Islet precursor cell (in vitro differentiated cells): ENCODE measurements around the gene BMP8B.
"Not testable (repeated sequence)": the region's sequence is repeated elsewhere in the genome, so short reads cannot be mapped to it uniquely, and the experiment has no call there.

Experiments used
- DNase-seq: peaks from one replicate; pipeline ENCODE4 v3.0.0-alpha.2; 2018

Gene BMP8B

DNA sequence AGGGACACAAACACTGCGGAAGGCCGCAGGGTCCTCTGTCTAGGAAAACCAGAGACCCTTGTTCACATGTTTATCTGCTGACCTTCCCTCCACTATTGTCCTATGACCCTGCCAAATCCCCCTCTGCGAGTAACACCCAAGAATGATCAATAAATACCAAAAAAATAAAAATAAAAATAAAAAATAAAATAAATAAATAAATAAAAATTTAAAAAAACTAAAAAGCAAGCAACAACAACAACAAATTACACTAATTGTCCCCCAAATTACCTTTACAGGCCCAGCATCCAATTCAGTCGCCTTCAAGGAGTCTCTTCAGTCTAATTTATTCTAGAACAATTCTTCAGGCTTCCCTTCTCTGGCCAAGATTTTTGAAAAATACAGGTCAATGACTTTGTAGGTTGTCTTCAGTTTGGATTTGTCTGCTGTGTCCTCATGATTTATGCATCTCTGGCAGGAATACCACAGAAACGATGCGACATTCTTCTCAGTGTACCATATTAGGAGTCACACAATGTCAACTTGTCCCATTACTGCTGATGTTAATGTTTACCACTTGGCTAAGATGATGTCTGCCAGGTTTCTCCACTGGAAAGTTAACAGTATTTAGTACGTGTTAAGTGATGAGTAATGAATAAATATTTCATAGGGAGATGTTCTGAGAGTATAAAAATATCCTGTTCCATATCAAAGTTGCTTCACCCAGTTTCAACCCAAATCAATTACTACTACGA lies 20.3 kb upstream of the BMP8B start:
- no peak for DNase-seq

DNA sequence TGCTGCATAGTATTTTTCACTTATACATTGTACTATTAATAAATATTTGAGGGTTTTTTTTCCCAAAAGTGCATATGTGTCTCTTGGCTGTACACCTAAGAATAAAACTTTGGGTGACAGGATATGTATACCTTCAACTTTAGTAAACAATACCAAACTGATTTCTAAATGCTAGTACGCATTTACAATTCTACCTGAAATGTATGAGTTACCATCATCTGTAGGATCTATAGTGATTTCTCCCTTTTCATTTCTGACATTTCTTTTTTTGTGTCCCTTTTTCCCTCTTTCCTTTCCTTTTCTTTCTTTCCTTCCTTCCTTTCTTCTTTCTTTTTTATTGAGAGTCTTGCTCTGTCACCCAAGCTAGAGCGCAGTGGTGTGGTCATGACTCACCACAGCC lies 16.7 kb upstream of the BMP8B start:
- no peak for DNase-seq

DNA sequence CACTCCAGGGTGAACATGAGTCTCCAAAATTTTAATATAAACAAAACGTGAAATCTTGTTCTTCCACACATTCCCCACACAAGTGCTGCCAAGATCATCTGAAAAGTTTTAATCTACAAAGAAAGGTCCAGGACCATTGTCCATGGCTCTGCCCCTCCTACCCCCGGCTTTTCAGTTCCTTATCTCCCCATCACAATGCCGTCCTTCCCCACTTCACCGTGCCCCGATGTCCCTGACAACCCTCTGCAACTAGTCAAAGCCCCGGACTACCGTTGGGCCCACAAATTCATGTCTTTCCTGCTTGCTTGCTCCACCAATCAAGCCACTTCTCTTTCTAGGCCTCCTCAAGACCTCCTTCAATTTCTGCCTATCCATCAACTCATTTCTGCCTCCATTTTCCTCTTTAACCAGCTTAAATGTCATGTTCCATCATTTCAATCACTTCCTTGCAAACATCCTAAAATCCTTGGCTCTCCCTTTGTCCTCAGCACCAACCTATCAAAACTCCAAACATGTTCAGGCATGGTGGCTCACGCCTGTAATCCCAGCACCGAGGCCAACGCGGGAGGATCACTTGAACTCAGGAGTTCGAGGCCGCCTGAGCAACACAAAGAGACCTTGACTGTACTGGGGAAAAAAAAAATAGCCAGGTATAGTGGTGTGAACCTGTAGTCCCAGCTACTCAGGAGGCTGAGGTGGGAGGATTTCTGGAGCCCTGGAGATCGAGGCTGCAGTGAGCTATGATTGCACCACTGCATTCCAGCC lies 14.0 kb upstream of the BMP8B start:
- DNase-seq = no peak

DNA sequence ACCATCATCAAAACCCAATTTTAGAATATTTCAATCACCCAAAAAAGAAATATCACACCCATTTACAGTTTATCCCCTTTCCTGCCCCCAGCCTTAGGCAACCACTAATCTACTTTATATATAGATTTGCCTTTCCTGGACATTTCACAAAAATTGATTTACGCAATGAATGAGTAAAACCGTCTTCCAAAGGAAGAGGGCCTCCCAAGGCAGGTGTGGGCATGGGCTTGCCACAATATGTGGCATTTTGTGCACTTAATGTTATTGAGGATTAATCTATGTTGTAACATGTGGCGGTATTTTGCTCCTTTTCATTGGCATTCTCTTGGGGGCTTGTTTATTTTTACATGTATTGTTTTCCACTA lies 11.8 kb upstream of the BMP8B start:
- DNase-seq = no peak

DNA sequence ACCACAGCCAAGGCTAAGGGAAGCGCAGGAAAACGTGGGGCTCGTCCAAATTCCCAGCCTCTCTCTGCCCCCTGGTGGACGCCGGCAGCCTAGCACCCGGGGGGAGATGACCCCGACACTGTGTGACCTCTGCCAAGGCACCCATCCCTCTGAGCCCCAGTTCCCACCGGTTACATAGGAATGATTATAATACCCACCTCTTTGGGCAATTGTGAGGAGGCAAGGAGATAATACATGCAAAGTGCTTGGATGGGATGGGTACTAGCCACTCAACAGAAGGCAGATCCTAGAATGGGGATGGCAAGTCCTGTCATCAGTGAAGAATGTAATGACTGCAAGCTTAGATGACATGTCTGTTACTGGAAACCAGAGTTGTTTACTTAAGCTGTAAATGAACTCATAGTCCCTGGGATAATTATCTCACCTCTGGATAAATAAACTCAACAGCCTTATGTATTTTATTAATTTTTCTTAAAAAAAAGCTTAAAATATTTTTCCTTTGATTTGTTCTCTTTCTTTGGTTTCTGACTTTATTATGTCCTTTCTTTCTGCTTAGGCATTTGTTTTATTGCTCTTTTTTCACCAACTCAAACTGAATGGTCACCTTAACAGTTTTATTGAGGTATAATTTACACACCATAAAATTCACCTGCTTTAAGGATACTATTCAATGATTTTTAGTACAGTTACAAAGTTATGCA lies 11.3 kb upstream of the BMP8B start:
- peak; percentile 80 for DNase-seq

DNA sequence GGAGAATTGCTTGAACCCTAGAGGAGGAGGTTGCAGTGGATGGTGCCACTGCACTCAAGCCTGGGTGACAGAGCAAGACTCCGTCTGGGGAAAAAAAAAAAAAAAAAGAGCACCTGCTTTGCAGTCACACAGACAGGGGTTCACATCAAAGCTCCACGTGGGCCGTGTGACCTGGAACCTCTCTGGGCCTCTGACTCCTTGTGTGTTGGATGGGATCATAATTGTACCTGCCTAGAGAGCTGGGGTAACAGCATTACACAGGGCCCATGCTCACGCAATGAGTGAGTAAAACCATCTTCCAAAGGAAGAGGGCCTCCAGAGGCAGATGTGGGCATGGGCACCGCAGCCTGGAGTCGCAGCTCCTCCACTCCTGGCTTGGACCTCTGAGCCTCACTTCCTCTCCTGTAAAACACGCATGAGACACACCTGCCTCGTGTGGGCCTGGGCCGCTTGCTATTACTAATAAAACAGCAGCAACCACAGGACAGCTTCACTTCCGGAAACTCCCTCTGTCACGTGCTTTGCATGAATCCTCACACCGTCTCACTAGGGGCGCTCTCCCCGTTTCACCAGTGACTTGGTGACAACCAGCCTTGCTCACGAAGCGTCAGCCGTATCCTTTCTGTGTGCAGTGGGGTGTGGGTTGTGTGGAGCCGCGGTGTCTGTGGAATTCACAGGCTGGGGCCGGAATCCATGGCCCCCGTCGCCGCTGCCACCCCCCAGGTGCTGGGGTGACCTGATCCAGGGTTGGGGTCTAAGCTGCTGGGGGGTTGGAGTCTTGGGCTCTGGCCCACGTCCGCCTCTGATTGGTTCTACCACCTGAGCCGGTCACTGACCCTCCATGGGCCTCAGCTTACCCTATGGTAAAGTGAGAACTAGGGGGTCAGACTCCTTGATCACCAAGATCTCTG lies 10.4 kb upstream of the BMP8B start:
- DNase-seq = peak; percentile 74

DNA sequence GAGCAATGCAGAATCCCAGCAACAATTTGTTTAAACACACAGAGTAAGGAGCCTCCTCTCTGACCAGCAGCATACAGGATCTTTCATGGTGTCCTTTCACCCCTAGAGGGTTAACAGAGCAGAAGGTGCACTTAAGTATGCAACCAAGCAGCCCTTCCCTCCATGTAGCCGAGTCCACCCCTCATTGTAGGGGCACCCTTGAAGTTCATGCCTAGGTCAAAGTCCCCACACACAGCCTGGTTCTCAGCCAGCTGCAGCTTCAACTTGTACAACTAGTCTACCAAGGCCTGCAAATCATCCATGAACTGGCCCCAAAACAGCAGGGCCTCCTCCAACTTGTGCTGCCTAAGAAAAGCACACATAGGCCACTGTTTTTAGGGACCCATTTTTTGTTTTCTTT lies 7.0 kb upstream of the BMP8B start:
- DNase-seq = no peak

DNA sequence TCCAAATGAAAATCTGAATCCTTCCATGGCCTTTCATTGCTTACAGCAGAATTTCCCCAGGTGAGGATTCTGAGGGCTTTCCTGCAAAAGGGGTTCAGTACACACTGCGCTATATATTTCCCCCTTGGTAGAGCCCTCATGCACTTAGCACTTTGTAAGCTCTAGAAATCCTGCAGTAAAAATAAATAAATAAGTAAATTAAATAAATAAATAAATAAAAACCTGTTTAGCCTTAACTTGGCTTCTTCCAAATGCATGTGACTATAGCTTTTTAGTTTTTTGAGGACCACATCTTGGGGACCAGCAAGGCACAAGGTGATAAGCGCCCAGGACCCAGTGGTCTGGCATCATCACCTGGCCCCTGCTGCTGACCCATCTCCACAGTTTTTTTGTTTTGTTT lies 3.2 kb upstream of the BMP8B start:
- no peak for DNase-seq

DNA sequence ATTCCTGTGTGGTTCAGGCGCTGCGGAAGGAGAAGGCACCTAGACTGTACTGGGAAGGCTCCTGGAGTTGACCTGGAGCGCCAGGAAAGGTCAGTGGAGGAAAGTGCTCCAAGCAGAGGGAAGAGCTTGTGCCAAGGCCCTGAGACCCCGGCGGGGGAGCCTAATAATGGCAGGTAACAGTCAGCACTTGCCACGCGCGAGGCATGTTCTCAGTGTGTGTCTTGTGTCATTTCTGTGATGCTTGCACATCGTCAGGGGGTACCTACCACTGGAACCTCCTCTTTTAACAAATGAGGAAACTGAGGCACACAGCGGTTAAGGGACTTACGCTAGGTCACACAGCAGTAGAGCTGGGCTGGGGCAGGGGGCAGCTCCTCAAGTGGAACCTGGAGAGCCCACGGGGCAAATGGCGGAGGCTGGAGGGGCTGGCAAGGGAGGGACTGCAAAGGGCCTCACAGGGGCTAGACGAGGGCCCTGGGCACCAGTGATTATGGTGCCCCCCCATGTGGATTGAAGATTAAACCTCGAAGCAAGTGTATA lies 976 bp upstream of the BMP8B start:
- no peak for DNase-seq

DNA sequence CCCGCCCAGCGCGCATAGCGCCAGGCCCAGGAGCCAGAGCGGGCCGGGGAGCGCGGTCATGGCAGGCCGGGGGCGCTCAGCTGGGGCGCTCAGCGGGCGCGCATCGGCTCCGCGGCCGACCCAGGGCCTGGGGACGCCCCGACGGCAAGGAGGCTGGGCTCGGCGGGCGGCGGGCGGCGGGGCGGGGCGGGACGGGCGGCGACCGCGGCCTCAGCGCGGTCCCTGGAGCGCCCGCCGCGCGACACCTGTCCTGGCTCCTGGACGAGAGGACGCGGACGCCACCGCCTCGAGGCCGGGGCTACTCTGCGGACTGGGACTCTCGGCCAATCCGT lies 273 bp downstream of the BMP8B start:
- DNase-seq = no peak

DNA sequence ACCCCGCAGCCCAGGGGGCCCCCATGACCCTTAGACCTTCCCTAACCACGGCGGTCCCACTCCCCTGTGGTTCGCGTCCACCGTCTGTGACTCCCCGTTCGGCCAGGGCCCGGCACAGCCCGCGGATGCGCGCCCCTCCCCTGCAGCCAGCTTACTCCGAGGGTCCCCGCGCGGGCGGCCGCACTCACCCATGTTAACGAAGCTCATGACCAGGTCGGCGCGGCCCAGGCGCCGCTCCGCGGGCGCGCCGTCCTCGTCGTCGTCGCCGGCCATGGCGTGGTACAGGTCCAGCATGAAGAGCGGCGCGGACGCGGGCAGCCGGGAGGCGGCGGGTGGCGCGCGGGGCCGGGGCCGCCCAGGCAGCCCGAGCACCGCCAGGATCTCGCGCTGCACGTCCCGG lies 701 bp downstream of the BMP8B start:
- not testable (repeated sequence) for DNase-seq

DNA sequence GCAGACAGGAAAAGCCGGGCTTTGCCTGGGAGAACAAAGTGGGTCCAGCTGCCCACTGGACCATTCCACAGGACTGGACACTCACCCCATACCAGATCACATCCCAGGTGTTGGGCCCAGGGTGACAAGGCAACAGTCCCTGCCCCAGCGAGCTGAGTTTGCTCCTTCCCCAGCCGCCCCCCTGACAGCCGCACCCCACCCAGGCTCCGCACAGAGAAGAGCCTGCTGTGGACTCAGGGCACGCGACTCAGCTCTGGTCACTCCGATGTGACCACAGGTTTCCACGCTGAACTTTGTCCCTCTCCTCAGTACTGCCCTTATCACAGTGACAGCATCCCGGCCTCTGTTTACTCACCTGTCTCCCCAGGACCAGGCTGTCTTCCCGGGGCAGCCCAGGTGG lies 1.2 kb downstream of the BMP8B start:
- peak; percentile 34 for DNase-seq

DNA sequence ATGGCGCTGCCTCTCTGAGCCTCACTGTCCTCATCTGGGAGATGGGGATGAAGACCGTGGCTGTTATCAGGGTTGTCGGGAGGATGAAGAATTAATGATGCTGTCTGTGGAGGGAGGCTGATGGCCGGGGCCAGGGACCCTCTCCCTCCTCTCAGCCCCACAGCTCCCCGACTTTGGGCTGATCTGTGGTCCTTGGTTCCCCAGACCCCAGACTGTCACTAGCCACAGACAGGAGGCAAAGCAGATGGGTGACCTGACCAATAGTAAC lies 1.6 kb downstream of the BMP8B start:
- DNase-seq = peak; percentile 39

DNA sequence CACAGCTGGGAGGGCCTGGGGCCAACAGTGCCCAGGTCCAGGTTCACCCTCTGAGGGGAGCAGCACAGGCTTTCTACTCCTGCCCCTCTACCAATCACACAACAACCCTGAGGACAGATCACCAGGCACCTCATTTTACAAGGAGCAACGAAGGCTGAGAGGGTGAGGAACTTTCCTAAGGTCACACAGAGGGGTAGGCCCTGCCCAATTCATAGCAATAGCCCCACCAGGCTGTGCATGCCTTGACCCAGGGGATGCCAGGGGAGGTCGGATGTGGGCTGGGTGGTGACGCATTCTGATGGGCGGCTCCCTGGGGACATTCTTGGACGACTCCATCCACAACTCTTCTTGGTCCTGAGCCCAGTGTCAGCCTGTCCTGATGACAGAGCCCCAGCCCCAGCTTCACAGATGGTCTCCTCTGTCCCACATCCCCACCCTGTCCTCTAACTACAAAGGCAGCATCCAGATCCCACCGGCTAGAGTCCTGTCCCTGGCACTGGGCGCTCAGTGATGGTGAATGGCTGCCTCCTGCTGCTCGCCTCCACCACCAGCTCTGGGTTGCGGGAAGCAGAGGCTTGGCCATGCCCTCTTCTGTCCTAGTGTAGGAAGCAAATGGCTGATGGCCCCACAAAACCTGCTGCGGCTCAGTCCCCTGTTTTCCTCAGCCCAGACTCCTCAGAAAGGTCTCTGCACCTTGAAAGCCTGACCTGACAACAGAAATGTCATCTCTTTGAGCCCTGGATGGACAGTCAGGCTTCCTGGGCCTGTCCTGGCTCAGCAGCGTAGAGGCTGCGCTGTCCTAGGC lies 2.2 kb downstream of the BMP8B start:
- DNase-seq = peak; percentile 43

DNA sequence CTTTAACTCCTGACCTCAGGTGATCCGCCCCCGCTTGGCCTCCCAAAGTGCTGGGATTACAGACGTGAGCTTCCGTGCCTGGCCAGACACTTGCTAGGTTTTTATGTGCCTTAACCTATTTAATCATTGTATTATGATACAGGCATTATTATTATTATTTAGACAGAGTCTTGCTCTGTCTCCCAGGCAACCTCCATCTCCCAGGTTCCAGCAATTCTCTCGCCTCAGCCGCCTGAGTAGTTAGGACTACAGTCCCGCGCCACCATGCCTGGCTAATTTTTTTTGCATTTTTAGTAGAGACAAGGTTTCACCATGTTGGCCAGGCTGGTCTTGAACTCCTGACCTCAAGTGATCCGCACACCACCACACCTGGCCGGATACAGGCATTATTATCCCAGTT lies 6.0 kb downstream of the BMP8B start:
- not testable (repeated sequence) for DNase-seq

DNA sequence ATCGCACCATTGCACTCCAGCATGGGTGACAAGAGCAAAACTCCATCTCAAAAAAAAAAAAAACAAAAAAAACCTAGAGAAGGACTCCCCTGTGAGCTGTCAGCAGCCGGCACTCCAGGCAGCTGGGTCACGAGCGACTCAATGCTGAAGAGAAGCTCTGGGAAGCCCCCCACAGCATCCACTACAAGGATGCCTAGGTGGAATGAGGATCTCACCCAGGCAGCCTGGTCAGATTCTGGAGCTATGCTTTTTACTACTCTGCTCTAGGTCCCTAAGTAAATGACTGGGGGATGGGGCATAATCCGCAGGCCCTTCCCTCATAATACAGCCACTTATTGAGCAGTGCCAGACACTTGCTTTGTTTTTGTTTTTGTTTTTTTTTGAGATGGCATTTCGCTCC lies 6.6 kb downstream of the BMP8B start:
- no peak for DNase-seq

DNA sequence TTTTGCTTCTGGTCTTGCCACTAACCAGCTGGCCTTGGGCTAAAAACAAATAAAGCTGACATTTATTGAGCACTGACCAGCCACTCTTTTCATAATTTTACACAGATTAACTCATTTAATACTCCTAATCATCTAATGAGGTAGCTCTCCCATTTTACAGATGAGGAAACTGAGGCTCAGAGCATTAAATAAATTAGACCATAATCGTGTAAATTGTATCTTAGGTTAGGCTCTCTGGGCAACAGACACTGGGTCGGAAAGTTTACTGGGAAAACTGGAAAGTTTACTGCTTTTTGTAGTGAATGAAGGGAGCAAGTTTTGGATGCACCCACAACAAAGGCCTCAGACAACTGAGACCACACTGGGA lies 7.3 kb downstream of the BMP8B start:
- DNase-seq = no peak

DNA sequence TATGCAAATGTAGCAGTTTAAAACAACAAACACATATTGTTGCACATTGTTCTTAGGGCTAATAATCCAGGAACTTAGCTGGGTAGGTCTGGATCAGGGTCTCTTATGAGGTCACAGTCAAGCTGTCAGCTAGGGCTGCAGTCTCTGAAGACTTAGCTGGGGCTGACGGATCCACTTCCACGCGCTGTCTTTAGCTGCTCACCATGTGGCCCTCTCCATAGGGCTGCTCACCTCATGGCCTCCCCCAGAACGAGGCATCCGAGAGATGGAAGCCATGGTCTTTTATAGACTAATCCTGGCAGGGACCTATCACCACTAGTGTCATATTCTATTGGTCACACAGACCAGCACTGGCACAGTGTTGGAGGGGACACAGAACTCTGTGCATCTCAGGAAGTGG lies 8.8 kb downstream of the BMP8B start:
- no peak for DNase-seq

DNA sequence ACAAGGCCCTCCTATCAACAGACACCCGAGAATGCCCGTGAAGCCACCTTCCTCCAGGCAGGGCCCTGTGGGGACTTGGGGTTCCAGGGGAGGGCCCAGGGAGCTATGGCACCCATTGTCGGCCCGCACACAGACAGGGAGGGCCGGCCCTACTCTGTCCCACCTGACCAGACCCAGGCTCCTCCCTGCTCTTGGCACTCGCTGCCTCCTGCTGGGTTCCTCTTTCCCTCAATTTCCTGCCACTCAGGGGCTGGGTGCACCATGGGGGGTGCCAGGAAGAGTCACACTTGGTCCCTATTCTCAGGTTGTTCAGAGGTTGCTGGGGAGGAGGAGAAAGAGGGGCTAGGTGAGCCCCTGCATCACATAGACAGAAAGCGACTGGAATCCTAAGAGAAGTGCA lies 9.5 kb downstream of the BMP8B start:
- no peak for DNase-seq

DNA sequence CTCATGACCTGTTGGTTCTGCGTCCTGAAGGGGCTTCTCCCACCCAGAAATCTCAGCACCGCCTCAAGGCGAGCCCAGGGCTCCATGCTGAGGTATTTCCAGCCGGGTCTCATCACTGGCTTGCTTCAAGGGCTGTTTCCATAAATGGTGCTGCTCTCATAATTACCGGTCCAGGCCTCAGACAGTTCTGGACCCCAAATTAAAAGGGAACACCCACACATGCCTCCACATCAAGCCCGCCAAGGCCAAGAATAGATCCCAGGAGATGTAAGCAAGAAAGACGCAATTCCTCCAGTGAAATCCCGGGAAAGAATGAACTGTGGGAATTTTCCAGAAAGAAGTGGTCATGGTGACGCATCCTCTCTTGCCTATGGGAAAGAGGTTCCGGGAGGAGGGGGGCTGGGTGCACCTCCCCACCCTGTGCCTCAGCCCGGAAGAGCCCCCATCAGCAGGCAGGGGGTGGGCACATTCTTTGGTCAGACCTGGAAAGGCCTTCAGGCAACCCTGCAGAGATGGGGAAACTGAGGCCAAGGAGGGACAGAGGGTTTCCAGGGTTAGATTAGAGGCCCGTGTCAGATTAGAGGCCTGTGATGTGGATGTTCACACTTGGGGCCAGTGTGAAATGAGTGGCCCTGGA lies 10.1 kb downstream of the BMP8B start:
- not testable (repeated sequence) for DNase-seq

DNA sequence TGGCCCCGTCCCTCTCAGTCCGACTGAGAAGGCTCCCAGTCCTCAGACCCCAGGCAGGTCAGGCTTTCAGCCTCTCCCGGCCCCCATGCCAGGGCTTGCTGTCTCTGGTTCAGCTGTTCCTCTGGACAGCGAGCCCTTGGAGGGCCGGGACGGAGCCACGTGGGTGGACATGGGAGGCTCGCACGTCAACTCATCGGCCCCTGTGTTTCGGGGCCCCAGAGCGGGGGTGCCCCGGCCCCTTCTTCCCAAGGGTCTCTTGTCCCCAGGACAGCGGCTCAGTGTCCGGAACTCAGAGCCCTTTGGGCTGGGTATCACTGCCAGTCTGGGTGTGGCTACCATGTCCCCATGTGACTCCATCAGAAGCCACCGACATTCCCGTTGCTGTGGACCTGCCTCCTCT lies 10.8 kb downstream of the BMP8B start:
- DNase-seq = not testable (repeated sequence)

DNA sequence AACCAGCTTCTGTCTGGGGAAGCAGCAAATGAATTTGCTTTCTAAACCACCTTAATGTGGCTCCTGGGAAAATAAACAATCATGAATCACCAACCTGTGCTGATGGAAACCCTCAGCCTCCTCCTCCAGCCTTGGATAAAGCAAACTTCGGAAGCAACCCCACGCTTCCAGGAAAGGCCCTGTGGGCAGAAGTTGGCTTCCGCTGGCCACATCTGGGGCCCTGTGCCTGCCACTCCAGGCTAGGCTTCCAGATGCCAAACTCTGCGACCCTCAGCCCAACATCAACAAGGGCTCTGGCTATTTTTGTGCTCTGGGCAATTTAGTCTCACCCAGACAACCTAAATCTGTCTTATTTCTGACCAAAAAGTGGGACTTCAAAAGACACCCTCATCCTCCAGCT lies 11.4 kb downstream of the BMP8B start:
- no peak for DNase-seq
